Forelimb muscle (tissue), 1 donor: ENCODE results near the gene WRAP73. TPM values are rescaled to one million over a fixed set of nuclear protein-coding genes. Genes with fewer than 3 reads are reported as not detected.

Experiments used
- DNase-seq: peaks from one replicate; pipeline ENCODE4 v3.0.0-alpha.2; 2013; ENCODE audit warnings: low read depth
- polyA plus RNA-seq: library from polyadenylated mRNA; unstranded; fragments of 120-200 nt; gene quantifications from one replicate; pipeline ENCODE4 v1.2.1, GENCODE V29; 2013; ENCODE audit not compliant: insufficient read length

WRAP73 gene
- polyA plus RNA-seq, 1 donor: 10.4 TPM

GRCh38 chr1:3614755-3615742 is 34.9 kb downstream of the WRAP73 start:
- no peak for DNase-seq

- no peak for DNase-seq
Measured at GRCh38 chr1:3612123-3612522, 37.8 kb downstream of the WRAP73 start.

DNA sequence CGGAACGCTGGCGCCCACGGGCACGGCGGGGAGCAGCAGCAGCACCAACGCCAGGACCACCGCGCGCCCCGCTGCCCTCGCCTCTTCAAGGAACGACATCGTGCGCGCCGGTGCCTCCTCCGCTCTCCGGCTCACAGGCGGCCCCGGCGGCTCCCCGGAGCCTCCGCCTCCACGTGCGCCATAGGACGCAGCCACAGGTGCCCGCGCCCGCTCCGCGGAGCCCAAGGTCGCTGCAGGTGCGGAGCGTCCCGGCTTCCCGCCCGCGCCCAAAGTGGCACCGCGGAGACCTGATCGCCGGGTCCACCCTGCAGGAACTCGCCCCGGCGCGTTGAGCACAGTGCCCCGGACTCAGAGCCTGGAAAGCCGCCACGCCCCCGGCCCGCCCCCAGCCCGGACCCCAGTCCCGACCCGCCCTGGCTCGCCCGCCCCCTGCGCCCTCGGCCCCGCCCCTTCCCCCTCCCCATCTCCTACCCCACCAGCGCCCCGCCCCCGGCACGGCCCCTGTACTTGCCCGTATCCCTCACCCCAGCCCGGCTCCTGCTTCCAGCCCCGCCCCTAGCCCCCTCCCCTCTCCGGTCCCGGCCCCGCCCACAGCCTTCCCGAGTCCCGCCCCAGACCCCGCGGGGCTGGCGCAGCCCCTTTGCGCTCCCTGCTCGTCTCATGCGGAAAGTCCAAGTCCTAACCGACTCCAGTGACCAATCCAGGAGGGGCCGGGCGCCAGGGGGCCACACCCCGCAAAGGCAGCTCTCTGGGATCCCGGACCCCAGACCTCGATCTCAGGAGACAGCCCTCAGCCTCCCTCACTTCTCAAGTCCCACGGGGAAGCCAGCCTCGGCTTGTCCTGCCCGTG is 38.5 kb downstream of the WRAP73 start, which contains the start of gene MEGF6:
Gene MEGF6, minus strand, starts transcription at position 339 of the 850 bp plus-strand sequence. Its CDS starts 240 bp downstream, at position 99.
- DNase-seq: no peak

- no peak for DNase-seq
Measured at GRCh38 chr1:3610527-3611169, 39.3 kb downstream of the WRAP73 start.

- DNase-seq: no peak
Measured at GRCh38 chr1:3609769-3610526, 40.0 kb downstream of the WRAP73 start.

GRCh38 chr1:3609016-3609768 is 40.7 kb downstream of the WRAP73 start:
- no peak for DNase-seq

GRCh38 chr1:3608154-3608553 is 41.7 kb downstream of the WRAP73 start:
- DNase-seq: no peak

DNA sequence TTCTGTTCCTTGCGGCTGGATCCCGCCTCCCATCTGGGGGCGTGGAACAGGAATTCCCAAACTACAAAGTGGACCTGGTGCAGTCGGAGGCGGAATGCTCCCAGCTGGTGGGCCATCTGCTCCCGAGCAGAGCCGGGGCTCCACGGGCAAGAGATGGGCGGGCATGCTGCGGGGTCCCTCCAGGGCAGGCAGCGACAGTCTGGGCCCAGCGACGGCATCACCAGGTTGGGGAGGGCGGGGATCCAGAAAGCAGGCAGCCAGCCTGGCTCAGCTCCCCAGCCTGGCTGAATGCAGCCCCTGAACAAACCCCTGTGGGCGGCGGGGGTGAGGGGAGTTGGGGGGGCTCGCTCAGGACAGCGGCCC is 42.2 kb downstream of the WRAP73 start:
- no peak for DNase-seq

DNA sequence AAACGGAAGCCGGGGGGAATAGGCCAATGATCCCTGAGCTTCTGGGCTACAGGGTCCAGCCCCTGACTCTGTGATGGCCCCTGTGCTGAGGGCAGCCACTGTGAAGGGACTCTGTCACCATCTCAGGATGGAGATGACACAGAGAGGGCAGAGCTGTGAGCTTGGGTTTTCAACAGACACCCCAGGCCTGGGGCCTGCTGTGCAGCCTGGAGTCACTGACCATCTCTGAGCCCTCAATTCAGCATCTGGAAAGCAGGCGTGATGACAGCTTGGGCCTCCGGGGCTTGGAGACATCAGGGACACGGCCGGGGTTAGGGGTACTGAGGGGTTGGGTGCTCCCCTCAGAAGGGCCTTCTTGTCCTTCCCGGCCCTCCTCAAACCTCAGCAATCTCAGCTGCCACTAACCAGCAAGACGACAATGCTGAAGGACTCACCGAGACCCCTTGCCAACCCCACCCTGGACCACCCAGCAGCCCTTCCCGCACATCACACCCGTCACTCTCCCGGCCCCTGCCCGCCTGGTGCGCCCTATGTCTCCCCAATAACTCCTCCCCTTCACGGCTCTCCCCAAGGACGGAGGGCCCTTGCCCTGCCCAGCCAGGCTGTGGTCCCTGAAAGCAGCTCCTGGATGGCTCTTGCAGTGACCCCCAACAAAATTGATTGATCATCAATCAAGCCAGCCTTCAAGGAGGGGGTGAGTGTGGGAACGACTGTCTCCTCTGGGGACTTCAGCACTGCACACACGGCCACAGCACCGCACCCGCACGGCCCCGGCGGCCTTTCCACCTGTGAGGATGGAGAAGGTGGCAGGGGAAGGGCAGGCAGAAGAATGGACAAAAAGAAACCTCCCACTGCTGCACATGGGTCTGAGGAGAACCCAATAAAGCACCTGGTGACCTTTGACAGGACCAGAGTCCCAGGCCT is 42.9 kb downstream of the WRAP73 start:
- no peak for DNase-seq

DNA sequence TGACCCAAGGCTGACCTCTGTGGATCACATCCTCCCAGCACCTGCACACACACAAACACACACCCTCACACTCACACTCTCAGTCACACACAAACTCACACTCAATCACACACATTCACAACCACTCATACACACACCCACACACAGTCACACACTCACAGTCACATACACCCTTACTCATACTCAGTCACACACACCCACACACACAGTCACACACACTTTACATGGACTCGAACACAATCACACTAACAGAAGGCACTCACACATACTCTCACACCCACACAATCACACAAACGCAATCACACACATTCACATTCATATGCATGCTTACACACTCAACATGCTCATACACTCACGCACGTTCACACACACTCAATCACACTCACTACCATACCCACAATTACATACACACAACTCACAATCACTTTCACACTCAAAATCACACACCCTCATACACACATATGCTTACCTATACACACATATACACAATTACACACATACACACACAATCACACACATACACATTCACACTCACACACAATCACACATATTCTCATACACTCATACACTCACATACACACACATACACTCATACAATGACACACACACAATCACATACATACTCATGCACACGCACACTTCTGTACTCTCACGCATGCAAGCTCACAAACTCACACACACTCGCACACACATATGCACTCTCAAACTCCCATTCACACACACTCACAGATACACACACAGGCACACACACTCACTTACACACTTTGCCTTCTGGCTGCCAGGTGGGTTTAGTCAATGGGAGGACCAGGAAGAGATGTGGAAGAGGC is 44.7 kb downstream of the WRAP73 start:
- DNase-seq: no peak

DNA sequence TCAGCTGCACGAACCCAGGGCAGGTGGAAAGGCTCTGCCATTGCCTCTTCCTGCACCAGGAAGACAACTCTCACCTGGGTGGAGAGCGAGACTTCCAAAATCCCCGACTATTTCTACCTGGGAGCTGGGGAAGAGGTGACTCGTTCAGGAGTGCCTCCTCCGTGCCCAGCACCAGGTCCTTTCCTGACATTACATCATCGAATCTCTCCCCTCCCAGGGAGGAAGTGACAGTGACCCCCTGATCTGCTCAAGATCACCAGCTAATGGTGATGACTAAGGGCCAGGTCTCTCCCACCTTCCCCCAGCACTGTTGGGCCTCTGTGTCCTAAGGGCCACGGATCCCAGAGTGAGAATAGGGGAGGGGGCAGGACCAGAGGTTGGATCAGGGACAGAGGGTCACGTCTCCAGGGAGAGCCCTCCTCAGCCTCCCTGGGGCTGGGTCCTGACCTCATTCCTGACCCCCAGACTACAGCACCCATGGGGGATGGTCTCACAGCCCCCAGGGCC is 45.4 kb downstream of the WRAP73 start:
- no peak for DNase-seq

- DNase-seq: no peak
Measured at GRCh38 chr1:3603571-3604467, 46.1 kb downstream of the WRAP73 start.

DNA sequence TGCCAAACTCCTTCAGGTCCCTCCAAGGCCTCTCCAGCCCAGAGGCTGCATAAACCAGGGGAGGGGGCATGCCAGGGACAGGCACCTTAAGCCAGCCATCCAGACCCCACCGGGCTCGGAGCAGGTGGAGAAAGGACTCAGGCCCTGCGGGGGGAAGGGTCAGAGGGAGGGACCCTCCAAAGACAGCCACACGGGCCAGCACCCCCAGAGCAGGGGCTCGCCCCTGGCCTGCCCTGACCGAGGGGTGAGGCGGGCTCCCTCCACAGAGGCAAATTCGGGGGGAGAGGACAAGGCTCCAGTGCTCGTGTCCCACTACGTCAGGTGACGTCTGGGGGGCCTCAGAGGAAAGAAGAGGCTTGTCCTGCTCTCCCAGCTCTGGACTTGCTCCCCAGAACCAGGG is 46.7 kb downstream of the WRAP73 start:
- DNase-seq: no peak

GRCh38 chr1:3602375-3602774 is 47.5 kb downstream of the WRAP73 start:
- DNase-seq: no peak

GRCh38 chr1:3601743-3602142 is 48.2 kb downstream of the WRAP73 start:
- DNase-seq: no peak

GRCh38 chr1:3600354-3600753 is 49.5 kb downstream of the WRAP73 start:
- DNase-seq: no peak

DNA sequence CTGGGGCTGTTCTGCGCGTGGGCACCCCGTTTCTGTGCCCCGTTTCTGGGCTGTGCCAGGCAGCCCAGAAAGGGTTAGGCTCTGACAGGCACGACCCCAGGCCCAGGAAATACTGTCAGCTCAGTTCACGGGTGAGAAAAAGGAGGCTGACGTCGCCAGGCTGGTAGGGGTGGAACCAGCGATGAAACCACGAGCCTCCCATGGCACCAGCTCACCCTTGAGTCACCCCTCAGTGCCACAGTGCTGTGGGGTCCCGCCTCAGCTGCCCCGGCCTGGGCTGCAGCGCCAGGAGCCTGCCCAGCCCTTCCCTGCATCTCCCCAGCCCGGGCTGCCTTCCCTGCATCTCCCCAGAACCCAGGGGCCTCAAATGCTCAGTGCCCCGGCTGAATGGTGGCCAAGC is 50.1 kb downstream of the WRAP73 start:
- no peak for DNase-seq
